T-cell (primary cell): ENCODE measurements around the gene SLC7A7. TPM values are rescaled to one million over a fixed set of nuclear protein-coding genes. Genes with fewer than 3 reads are reported as not detected.
A peak's percentile ranks its signal among the peaks of the same experiment; 100 is the strongest.

ENCODE experiments used
- ATAC-seq, 4 experiments: fragments of 200-7000 bp in 3 of 4; fragments of 150-1000 bp in 1 of 4; cut with Tn5 transposase; replicated peaks in 1 of 4; 1 replicate in 3 of 4; 2 replicates in 1 of 4; pipeline ENCODE4 v1.10.0; 2021; ENCODE audit warnings: moderate library complexity in 3 of 4, mild to moderate bottlenecking in 2 of 4, moderate number of reproducible peaks in 1 of 4
- CTCF ChIA-PET, 2 donors: fragments of 300-600 bp; sonication (Branson Sonifier 250); formaldehyde crosslinking; loops; one replicate each; lab custom pipeline; 2022; ENCODE audit warnings: antibody characterized with exemption in 2 of 2; lab: Charles Lee
- POLR2A ChIA-PET, 2 donors: fragments of 300-600 bp; sonication (Branson Sonifier 250); formaldehyde crosslinking; loops; one replicate each; lab custom pipeline; 2022; ENCODE audit warnings: antibody characterized with exemption in 2 of 2; lab: Charles Lee
- DNase-seq, 35 experiments: peaks; one replicate each; pipeline versions ENCODE4 v3.0.0 to v3.0.0-alpha.2; 2013 to 2023
- H3K27ac ChIP-seq: one replicate; pipeline ENCODE4 v1.5.1; 2013; ENCODE audit warnings: low read length
- H3K27me3 ChIP-seq, 2 experiments: replicated peaks in 1 of 2; 1 replicate in 1 of 2; 2 replicates in 1 of 2; pipeline versions ENCODE4 v1.6.1 to v1.7.0; 2013; ENCODE audit warnings: low read length in 1 of 2, mixed read lengths in 1 of 2; ENCODE audit not compliant: control insufficient read depth in 2 of 2, insufficient read depth in 2 of 2; ENCODE audit errors: extremely low read depth in 1 of 2
- H3K36me3 ChIP-seq, 2 donors: 1 replicate in 1 of 2; 2 replicates in 1 of 2; pipeline versions ENCODE4 v1.6.1 to v1.7.0; 2013; ENCODE audit warnings: low read length in 1 of 2; ENCODE audit not compliant: control insufficient read depth in 2 of 2, insufficient read depth in 1 of 2; ENCODE audit errors: extremely low read depth in 1 of 2
- H3K4me1 ChIP-seq, 2 experiments: 1 replicate in 1 of 2; 2 replicates in 1 of 2; pipeline versions ENCODE4 v1.6.1 to v1.7.0; 2013; ENCODE audit warnings: low read length in 2 of 2, mixed read lengths in 1 of 2; ENCODE audit not compliant: insufficient read depth in 2 of 2, control insufficient read depth in 1 of 2; ENCODE audit errors: extremely low read depth in 1 of 2
- H3K4me3 ChIP-seq, 2 donors: 1 replicate in 1 of 2; 2 replicates in 1 of 2; pipeline versions ENCODE4 v1.5.1 to v1.7.0; 2013; ENCODE audit warnings: mild to moderate bottlenecking in 2 of 2, low read length in 1 of 2, moderate library complexity in 1 of 2; ENCODE audit not compliant: control insufficient read depth in 1 of 2; ENCODE audit errors: extremely low read depth in 1 of 2
- H3K9me3 ChIP-seq: 2 replicates; pipeline ENCODE4 v1.7.0; 2013
- H3K27ac Mint-ChIP-seq, 2 donors: one replicate each; pipeline ENCODE4 v1.8.0; 2020 to 2021; ENCODE audit warnings: mild to moderate bottlenecking in 2 of 2, mixed read lengths in 2 of 2
- H3K27me3 Mint-ChIP-seq, 2 donors: one replicate each; pipeline ENCODE4 v1.8.0; 2021 to 2022; ENCODE audit warnings: mixed read lengths in 2 of 2
- H3K36me3 Mint-ChIP-seq: one replicate; pipeline ENCODE4 v1.8.0; 2021; ENCODE audit warnings: mixed read lengths
- H3K4me1 Mint-ChIP-seq, 3 donors: one replicate each; pipeline ENCODE4 v1.8.0; 2020 to 2022; ENCODE audit warnings: mixed read lengths in 3 of 3, mild to moderate bottlenecking in 1 of 3
- H3K4me3 Mint-ChIP-seq, 3 donors: one replicate each; pipeline ENCODE4 v1.8.0; 2020 to 2022; ENCODE audit warnings: mild to moderate bottlenecking in 3 of 3, mixed read lengths in 3 of 3, moderate library complexity in 3 of 3
- H3K9me3 Mint-ChIP-seq, 3 donors: one replicate each; pipeline ENCODE4 v1.8.0; 2020 to 2022; ENCODE audit warnings: mixed read lengths in 3 of 3
- WGBS: methylation state at CpG from one replicate; pipeline ENCODE4 v1.1.5; 2013; ENCODE audit warnings: missing lambda C conversion rate; ENCODE audit not compliant: insufficient coverage; 5-methylcytosine and 5-hydroxymethylcytosine counted together
- total RNA-seq, 35 experiments: library from RNA in 6 of 35; stranded (reverse) in 6 of 35; fragments of 120-200 nt in 1 of 35; gene quantifications; one replicate each; pipeline versions ENCODE4 v1.2.1 to v1.2.4 and lab custom pipeline; 2013 to 2026

SLC7A7 gene
- total RNA-seq, 5 donors from 2014 or later (not counting 1 experiment from before 2014, with no cell fraction given), result 0.75 to 1.8 (median 0.98) TPM; not detected in 1

DNA sequence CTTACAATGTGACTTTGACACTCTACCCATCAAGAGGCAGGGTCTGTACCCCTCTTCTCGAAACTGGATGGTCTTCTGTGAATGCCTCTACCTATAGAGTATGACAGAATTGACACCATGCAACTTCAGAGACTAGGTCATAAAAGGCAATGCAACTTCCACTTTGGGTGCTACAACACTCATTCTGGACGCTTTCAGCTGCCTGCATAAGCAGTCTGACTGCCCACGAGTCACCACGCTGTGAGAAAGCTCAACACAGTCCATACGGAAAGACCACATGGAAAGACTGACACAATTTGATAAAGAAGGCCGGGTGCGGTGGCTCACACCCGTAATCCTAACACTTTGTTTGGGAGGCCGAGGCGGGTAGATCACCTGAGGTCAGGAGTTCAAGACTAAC, 14.9 kb downstream of the SLC7A7 start:
- Histone ChIP-seq H3K4me1 (no peaks in the 10 kb centered on the region), H3K27ac (no peak overlapping the region), H3K36me3 (no peaks in the 10 kb centered on the region), H3K4me3 (no peak overlapping the region), H3K27me3 (peaks cover 0 to 20% of the 10 kb centered on the region in 2 experiments), H3K9me3 (no peaks in the 10 kb centered on the region)
- no peaks in the 10 kb centered on the region for H3K4me1 Mint-ChIP-seq
- H3K27ac Mint-ChIP-seq, result peak overlapping the region in 1 of 2 donors; percentile 47
- H3K27me3 Mint-ChIP-seq, result peaks cover 33 to 42% of the 10 kb centered on the region in 2 donors
- 78% methylated on average over 9 of the region's 10 CpGs for WGBS
- no peaks in the 10 kb centered on the region for H3K9me3 Mint-ChIP-seq
- ChIA-PET POLR2A (no interaction called here), CTCF (no interaction called here)
- DNase-seq (no peak), ATAC-seq (no peak)
- H3K4me3 Mint-ChIP-seq, result no peak overlapping the region
- H3K36me3 Mint-ChIP-seq, result no peaks in the 10 kb centered on the region

DNA sequence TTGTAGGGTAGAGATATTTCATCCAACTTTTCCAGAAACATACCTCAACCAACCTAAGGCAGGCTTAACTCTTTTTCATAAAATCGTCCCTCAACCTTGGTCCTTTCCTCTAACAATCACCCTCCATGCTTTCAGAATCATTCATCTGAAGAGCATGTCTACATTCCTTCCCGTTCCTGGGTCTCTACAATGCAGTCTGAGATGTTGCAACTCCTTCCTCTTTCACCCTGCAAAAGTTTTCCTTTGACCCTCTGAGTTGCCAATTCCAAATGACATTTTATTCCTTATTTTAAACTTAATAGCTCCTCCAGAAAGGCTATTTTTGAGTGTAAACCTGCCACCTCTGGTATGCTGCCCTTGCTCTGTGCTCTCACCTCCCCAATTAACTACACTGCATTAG, 16.7 kb downstream of the SLC7A7 start:
- POLR2A ChIA-PET, result no interaction called here
- H3K4me3 Mint-ChIP-seq, result no peak overlapping the region

GRCh38 chr14:22797017-22797917, 18.0 kb downstream of the SLC7A7 start:
- H3K36me3 ChIP-seq, result no peaks in the 10 kb centered on the region
- no peaks in the 10 kb centered on the region for H3K4me1 Mint-ChIP-seq
- H3K27me3 ChIP-seq, result peaks cover 0 to 18% of the 10 kb centered on the region in 2 experiments
- H3K4me3 ChIP-seq, result no peak overlapping the region
- DNase-seq (no peak), ATAC-seq (no peak)
- no peak overlapping the region for H3K27ac ChIP-seq
- no peaks in the 10 kb centered on the region for H3K4me1 ChIP-seq
- H3K27me3 Mint-ChIP-seq, result peaks cover 30 to 37% of the 10 kb centered on the region in 2 donors
- ChIA-PET POLR2A (no interaction called here), CTCF (interaction anchor here (0.5 to 0.6 kb wide), 3 partner anchors 18 to 92 kb away, joined by 3 to 5 read pairs (median 5); no protein-coding TSS in a partner anchor)
- H3K4me3 Mint-ChIP-seq, result no peak overlapping the region
- H3K9me3 Mint-ChIP-seq, result no peaks in the 10 kb centered on the region
- H3K27ac Mint-ChIP-seq, result no peak overlapping the region
- WGBS, result 60% methylated on average over 2 of the region's 5 CpGs
- no peaks in the 10 kb centered on the region for H3K36me3 Mint-ChIP-seq
- no peaks in the 10 kb centered on the region for H3K9me3 ChIP-seq

More for the DNA sequence above, 16.7 kb downstream of the SLC7A7 start:
- Mint-ChIP-seq H3K36me3 (no peaks in the 10 kb centered on the region), H3K4me1 (no peaks in the 10 kb centered on the region), H3K27me3 (peaks cover 33 to 40% of the 10 kb centered on the region in 2 donors), H3K9me3 (no peaks in the 10 kb centered on the region), H3K27ac (no peak overlapping the region)
- 48% methylated on average over 2 of the region's 2 CpGs for WGBS
- H3K27ac ChIP-seq, result no peak overlapping the region
- H3K27me3 ChIP-seq, result peaks cover 0 to 18% of the 10 kb centered on the region in 2 experiments
- CTCF ChIA-PET, result no interaction called here
- no peak overlapping the region for H3K4me3 ChIP-seq
- no peaks in the 10 kb centered on the region for H3K4me1 ChIP-seq
- ATAC-seq (no peak), DNase-seq (no peak)
- no peaks in the 10 kb centered on the region for H3K9me3 ChIP-seq
- no peaks in the 10 kb centered on the region for H3K36me3 ChIP-seq

DNA sequence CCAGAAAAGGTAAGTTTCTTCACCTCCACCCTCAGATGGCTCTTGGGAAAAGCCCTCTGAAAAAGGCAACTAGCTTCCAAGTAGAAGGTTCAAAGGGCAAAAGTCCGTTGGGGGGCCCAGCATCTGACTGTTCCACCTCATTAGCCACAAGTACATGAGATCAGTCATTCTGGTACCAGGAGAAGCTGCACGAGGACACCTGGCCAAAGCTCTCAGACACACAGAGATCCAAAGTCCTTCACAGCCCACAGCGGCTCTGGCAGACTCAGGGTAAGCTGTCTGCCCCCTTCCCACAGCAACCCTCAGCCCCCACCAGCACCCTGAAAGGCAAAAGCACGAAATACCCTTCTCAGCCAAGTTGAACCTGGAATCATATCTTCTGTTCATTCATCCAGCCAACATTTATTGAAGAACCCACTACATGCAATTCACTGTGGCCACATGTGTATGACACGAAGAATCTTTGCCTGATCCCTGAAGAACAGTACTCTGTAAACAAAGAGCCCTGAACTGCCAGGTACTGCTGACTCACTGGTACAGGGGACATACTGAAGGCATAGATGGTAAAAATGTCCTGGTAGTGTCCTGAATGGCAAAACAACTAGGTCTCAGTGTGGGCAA, 19.0 kb downstream of the SLC7A7 start:
- no peak overlapping the region for H3K4me3 Mint-ChIP-seq
- ChIA-PET CTCF (no interaction called here), POLR2A (no interaction called here)
- no peaks in the 10 kb centered on the region for H3K9me3 Mint-ChIP-seq
- Histone ChIP-seq H3K4me3 (no peak overlapping the region), H3K27me3 (peaks cover 0 to 9% of the 10 kb centered on the region in 2 experiments), H3K36me3 (no peaks in the 10 kb centered on the region), H3K27ac (no peak overlapping the region), H3K4me1 (no peaks in the 10 kb centered on the region), H3K9me3 (no peaks in the 10 kb centered on the region)
- H3K36me3 Mint-ChIP-seq, result no peaks in the 10 kb centered on the region
- no peak overlapping the region for H3K27ac Mint-ChIP-seq
- no peak for DNase-seq
- no peaks in the 10 kb centered on the region for H3K4me1 Mint-ChIP-seq
- peaks cover 28 to 33% of the 10 kb centered on the region in 2 donors for H3K27me3 Mint-ChIP-seq
- WGBS, result 37% methylated on average over 5 of the region's 5 CpGs
- ATAC-seq, result no peak

DNA sequence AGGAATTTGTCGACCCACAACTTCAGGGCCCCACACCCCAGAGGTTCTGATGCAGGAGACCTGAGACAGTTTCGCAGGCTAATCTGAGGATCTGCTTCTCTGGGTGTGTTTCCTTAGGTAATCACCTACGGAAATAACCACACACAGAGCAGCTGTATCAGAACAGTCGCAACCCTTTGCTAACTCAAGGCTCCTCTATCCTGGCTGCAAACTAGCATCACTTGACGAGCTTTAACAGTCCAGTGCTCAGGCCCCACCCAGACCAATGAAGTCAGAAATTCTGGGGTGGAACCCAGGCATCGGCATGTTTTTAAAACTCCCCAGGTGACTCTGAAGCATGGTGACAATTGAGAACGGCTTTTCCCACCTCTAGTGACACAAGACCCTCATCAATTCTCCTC, 20.7 kb downstream of the SLC7A7 start:
- H3K9me3 Mint-ChIP-seq, result no peaks in the 10 kb centered on the region
- peaks cover 0 to 3% of the 10 kb centered on the region in 2 experiments for H3K27me3 ChIP-seq
- ChIA-PET CTCF (interaction anchor here in 1 of 2 donors (1.0 kb wide), 1 partner anchor 198 kb away, joined by 4 read pairs; no protein-coding TSS in a partner anchor), POLR2A (interaction anchor here in 1 of 2 donors (0.7 kb wide), 1 partner anchor 187 kb away, joined by 4 read pairs; no protein-coding TSS in a partner anchor)
- H3K27me3 Mint-ChIP-seq, result peaks cover 16 to 21% of the 10 kb centered on the region in 2 donors
- no peak overlapping the region for H3K4me3 Mint-ChIP-seq
- 82% methylated on average over 6 of the region's 7 CpGs for WGBS
- no peak for ATAC-seq
- H3K27ac ChIP-seq, result no peak overlapping the region
- no peaks in the 10 kb centered on the region for H3K36me3 Mint-ChIP-seq
- H3K27ac Mint-ChIP-seq, result no peak overlapping the region
- DNase-seq, result no peak
- H3K4me3 ChIP-seq, result no peak overlapping the region
- no peaks in the 10 kb centered on the region for H3K9me3 ChIP-seq
- H3K4me1 ChIP-seq, result no peaks in the 10 kb centered on the region
- no peaks in the 10 kb centered on the region for H3K36me3 ChIP-seq
- no peaks in the 10 kb centered on the region for H3K4me1 Mint-ChIP-seq

- no peak overlapping the region for H3K27ac Mint-ChIP-seq
- no peaks in the 10 kb centered on the region for H3K4me1 Mint-ChIP-seq
- CTCF ChIA-PET, result interaction anchor here in 1 of 2 donors (0.7 kb wide), 1 partner anchor 200 kb away, joined by 5 read pairs; no protein-coding TSS in a partner anchor
- Histone ChIP-seq H3K27me3 (peaks cover 0 to 3% of the 10 kb centered on the region in 2 experiments), H3K27ac (no peak overlapping the region), H3K4me1 (no peaks in the 10 kb centered on the region), H3K4me3 (no peak overlapping the region), H3K36me3 (no peaks in the 10 kb centered on the region), H3K9me3 (no peaks in the 10 kb centered on the region)
- no peaks in the 10 kb centered on the region for H3K36me3 Mint-ChIP-seq
- DNase-seq (no peak), ATAC-seq (no peak)
- POLR2A ChIA-PET, result no interaction called here
- peaks cover 13 to 19% of the 10 kb centered on the region in 2 donors for H3K27me3 Mint-ChIP-seq
- WGBS, result 100% methylated on average over 1 of the region's 5 CpGs
- H3K4me3 Mint-ChIP-seq, result no peak overlapping the region
- no peaks in the 10 kb centered on the region for H3K9me3 Mint-ChIP-seq
These were observed 21.3 kb downstream of the SLC7A7 start for GRCh38 chr14:22793976-22794375.
